NCI-H2171 treated with DMSO at 0.1 percent for 48 hours (cell line): ENCODE data around the gene LMLN.
"Not testable (repeated sequence)": the region's sequence is repeated elsewhere in the genome, so short reads cannot be mapped to it uniquely, and the experiment has no call there.

Source experiments
- DNase-seq: peaks from one replicate; lab custom pipeline; 2025; lab: John Stamatoyannopoulos, UW

LMLN gene

GRCh38 chr3:197956626-197956988, 3.4 kb upstream of the LMLN start:
- DNase-seq: no peak

GRCh38 chr3:197957790-197958133, 2.3 kb upstream of the LMLN start:
- DNase-seq: no peak

- no peak for DNase-seq
These were observed 1.7 kb upstream of the LMLN start for GRCh38 chr3:197958346-197958745.

- not testable (repeated sequence) for DNase-seq
These were observed 1.2 kb upstream of the LMLN start for GRCh38 chr3:197958848-197959247.

- DNase-seq: no peak
These were observed 522 bp upstream of the LMLN start for GRCh38 chr3:197959500-197959890.

GRCh38 chr3:197960694-197961581, 921 bp downstream of the LMLN start:
- no peak for DNase-seq

- no peak for DNase-seq
These were observed 1.5 kb downstream of the LMLN start for GRCh38 chr3:197961582-197961945.

GRCh38 chr3:197963019-197963637, 3.1 kb downstream of the LMLN start:
- no peak for DNase-seq

- DNase-seq: not testable (repeated sequence)
These were observed 7.4 kb downstream of the LMLN start for GRCh38 chr3:197967337-197967989.

- DNase-seq: no peak
These were observed 10.6 kb downstream of the LMLN start for GRCh38 chr3:197970588-197970987.

- DNase-seq: no peak
These were observed 14.0 kb downstream of the LMLN start for GRCh38 chr3:197974016-197974415.

GRCh38 chr3:197975311-197975710, 15.3 kb downstream of the LMLN start:
- DNase-seq: no peak

GRCh38 chr3:197983076-197983475, 23.1 kb downstream of the LMLN start:
- DNase-seq: no peak

GRCh38 chr3:197989651-197990050, 29.6 kb downstream of the LMLN start:
- DNase-seq: no peak

- no peak for DNase-seq
These were observed 34.7 kb downstream of the LMLN start for GRCh38 chr3:197994736-197995135.

GRCh38 chr3:197996855-197997254, 36.8 kb downstream of the LMLN start:
- DNase-seq: no peak

GRCh38 chr3:197997936-197998335, 37.9 kb downstream of the LMLN start:
- no peak for DNase-seq

GRCh38 chr3:198017090-198017489, 57.1 kb downstream of the LMLN start:
- no peak for DNase-seq

- no peak for DNase-seq
These were observed 58.4 kb downstream of the LMLN start for GRCh38 chr3:198018416-198018815.

GRCh38 chr3:198019115-198019514, 59.1 kb downstream of the LMLN start:
- no peak for DNase-seq

- DNase-seq: no peak
These were observed 61.3 kb downstream of the LMLN start for GRCh38 chr3:198021320-198021719.

GRCh38 chr3:198022604-198023003, 62.6 kb downstream of the LMLN start:
- no peak for DNase-seq

GRCh38 chr3:198025644-198026043, 65.6 kb downstream of the LMLN start:
- DNase-seq: no peak
